Skin epidermis (tissue), 12 donors: ENCODE results near the gene FRMD1.

ENCODE experiments used
- H3K27ac ChIP-seq, 21 experiments: fragments of 200-600 bp; sonication (generic) in 11 of 21; one replicate each; pipeline ENCODE4 v1.5.0; 2020; ENCODE audit warnings: mild to moderate bottlenecking in 3 of 21, inconsistent platforms in 2 of 21, moderate library complexity in 2 of 21
- H3K4me3 ChIP-seq, 7 experiments: fragments of 200-600 bp; sonication (generic) in 2 of 7; one replicate each; pipeline ENCODE4 v1.5.0; 2020; ENCODE audit warnings: inconsistent platforms in 2 of 7, mild to moderate bottlenecking in 2 of 7, moderate library complexity in 1 of 7

Gene FRMD1

GRCh38 chr6:168097621-168098430, 18.8 kb upstream of the FRMD1 start:
- H3K27ac ChIP-seq: no peak overlapping the region
- H3K4me3 ChIP-seq: no peak overlapping the region

DNA sequence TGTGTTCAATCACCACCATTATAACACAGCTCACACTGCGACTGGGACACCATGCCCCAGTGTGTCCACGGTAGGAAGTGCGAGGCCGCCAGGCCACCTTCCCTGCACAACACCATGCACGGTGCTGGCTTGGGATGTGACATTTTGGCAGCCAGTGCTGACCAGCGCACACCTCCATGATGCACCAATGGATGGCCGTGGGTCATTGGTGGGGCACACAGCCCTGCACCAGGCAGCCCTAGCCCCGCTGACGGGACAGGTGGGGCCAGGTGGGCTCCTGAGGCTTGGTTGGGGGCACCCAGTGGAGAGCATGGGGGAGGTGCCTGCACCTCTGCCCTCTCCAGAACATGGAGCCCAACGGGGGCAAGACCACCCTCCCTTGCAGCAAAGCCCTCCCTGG, 18.2 kb upstream of the FRMD1 start:
- Histone ChIP-seq H3K4me3 (no peak overlapping the region), H3K27ac (no peak overlapping the region)

- Histone ChIP-seq H3K27ac (no peak overlapping the region), H3K4me3 (no peak overlapping the region)
Observed at GRCh38 chr6:168096271-168096764, 17.3 kb upstream of the FRMD1 start.

DNA sequence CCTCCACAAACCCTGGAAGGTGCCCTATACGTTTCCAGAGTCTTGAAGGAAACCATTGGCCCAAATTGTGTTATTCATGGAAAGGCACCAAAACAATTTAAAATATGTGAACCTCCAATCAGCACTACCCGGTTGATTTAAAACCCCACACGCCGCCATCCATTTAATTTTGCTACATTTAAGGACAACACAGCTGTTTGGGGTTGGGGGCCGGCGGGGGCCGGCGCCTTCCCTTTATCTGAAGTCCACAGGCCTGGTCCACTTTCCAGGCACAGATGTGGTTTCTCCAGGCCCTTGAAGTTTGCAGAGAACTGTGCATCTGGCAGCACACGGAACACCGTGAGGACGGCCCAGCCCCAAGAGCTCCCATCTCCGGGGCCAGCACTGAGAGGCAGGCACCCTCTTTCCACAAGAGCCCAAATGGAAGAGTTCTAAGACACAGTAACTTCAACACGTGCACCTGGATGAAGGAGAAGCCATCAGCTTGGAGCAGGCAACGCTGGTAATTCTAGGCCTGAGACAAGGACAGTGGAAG, 16.8 kb upstream of the FRMD1 start:
- H3K4me3 ChIP-seq: no peak overlapping the region

GRCh38 chr6:168095171-168095691, 16.2 kb upstream of the FRMD1 start:
- Histone ChIP-seq H3K4me3 (no peak overlapping the region), H3K27ac (no peak overlapping the region)

More for the DNA sequence above, 16.8 kb upstream of the FRMD1 start:
- H3K27ac ChIP-seq: no peak overlapping the region

- H3K27ac ChIP-seq: no peak overlapping the region
Observed at GRCh38 chr6:168093634-168094033, 14.6 kb upstream of the FRMD1 start.

GRCh38 chr6:168093071-168093505, 14.1 kb upstream of the FRMD1 start:
- no peak overlapping the region for H3K27ac ChIP-seq
- H3K4me3 ChIP-seq: no peak overlapping the region

More at GRCh38 chr6:168093634-168094033, 14.6 kb upstream of the FRMD1 start:
- no peak overlapping the region for H3K4me3 ChIP-seq

DNA sequence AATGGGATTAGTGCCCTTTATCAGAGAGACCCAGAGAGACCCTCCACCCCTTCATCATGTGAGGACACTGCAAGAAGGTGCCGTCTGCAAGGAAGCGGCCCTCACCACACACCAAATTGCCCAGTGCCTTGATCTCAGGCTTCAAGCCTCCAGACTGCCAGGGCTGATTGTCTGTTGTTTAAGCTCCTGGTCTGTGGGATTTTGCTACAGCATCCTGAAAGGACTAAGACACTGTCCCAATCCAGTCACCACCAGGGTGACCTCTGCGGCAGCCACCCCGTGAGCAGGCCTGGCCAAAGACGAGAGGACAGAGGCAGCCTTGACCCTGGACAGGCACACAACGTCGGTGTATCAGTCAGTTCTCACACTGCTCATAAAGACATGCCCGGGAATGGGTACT, 13.5 kb upstream of the FRMD1 start:
- Histone ChIP-seq H3K27ac (no peak overlapping the region), H3K4me3 (no peak overlapping the region)

DNA sequence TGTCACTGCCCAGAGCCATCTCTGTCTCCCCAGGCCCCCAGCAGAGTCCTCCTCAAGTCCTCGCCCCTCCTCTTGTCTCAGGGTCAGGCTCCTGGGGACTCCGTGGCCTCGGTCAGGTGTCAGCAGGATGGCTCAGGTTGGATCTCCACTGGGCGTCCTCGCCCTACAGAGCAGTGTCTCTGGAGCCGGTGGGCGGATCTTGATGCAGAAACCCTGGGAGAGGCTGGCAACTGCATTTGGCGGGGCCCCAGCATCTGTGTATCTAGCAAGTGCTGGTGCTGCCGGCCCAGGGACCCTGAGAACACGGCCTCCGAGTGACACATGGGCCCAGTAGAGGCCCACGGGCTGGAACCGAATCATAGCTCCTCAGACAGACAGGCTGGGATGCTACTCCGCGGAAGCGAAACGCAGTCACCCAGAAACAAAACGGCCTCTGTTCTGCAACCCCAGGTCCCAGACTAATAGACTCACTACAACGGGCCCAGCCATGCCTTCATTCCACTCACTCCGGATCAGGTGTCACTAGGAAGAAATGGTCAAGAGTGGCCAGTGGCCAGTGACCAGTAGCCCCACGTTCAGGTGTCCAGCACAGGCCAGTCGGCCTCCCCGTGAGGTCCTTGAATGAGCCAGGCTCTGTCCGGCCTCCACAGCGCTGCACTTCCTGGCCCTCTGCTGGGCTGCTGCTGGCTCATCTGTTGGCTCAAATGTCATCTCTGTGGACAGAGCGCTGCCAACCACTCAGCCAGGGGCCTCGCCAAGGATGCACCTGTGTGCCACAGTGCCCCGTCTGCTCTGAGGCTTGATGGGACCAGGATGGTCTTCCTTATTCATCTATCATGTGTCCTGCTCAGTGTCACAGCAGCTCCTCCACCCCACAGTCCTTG, 12.6 kb upstream of the FRMD1 start:
- Histone ChIP-seq H3K27ac (no peak overlapping the region), H3K4me3 (no peak overlapping the region)

- no peak overlapping the region for H3K27ac ChIP-seq
Observed at GRCh38 chr6:168090706-168091105, 11.7 kb upstream of the FRMD1 start.

DNA sequence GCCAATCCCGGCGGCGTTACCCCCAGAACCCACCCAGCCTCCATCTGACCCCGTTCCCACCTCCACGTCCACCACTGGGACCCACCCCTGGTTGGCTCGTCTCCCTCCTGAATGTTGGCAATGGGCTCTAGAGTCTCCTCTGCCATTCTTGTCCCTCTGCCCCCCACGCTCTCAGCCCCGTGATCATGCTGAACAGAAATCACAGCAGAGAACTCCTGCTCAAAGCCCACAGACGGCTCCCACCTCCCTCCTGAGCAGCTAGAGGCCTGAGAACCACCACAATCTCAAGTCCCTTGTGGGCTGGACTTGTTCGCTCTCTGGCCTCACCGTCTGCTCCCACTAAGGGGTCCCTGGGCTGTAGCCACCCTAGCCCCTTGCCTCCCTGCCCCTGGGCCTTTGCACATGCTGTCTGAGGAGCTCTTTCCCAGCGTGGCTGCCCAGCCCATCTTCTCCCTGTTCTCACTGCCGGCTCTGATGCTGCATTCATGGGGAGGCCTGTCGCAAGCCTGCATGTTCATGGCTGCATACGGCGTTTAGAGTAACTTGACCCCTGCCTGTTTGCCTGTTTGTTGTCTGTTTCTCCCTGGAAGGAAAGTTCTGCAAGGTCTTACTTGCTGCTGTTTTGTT, 11.2 kb upstream of the FRMD1 start:
- Histone ChIP-seq H3K4me3 (no peak overlapping the region), H3K27ac (no peak overlapping the region)

More at GRCh38 chr6:168090706-168091105, 11.7 kb upstream of the FRMD1 start:
- no peak overlapping the region for H3K4me3 ChIP-seq

DNA sequence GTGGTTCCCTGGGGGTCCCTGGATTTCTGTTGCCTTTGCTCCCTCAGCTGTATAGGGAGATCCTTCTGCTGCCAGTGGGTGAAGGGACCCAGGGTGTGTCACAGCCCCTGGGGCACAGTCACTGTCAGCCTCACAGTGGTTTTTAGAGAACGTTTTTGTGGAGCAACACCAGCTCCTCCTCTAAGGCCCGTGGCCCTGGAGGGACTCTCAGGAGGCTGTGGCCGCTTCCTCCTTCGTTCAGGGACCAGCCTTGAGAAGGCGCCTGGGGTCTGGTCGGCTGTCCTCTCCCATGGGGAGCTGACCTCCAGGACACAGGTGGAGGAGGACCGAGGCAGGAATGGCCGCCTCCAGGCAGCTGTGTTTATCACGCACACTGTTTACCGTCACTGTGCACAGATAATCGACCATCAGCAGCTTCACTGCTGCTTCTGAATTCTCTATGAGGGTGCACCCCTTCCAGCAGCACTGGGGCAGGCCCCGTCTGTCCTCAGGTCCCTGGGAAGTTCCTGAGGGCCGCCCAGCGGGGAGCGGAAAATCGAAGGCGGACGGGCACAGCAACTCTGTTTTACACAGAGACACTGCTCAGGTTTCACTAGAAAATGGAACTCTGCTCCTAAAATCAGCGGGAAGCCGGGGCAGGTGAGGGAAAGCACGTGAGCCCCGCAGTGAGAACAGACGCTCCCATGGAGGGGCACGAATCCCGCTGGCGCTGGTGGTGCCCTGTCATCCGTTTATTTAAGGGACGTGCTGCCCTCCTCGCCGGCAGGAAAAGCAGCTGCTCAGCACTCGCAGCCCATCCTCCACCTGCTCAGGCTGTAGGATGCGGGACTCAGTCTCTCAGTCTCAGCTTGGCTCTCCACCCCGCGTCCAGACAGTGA, 10.4 kb upstream of the FRMD1 start:
- Histone ChIP-seq H3K27ac (no peak overlapping the region), H3K4me3 (no peak overlapping the region)

DNA sequence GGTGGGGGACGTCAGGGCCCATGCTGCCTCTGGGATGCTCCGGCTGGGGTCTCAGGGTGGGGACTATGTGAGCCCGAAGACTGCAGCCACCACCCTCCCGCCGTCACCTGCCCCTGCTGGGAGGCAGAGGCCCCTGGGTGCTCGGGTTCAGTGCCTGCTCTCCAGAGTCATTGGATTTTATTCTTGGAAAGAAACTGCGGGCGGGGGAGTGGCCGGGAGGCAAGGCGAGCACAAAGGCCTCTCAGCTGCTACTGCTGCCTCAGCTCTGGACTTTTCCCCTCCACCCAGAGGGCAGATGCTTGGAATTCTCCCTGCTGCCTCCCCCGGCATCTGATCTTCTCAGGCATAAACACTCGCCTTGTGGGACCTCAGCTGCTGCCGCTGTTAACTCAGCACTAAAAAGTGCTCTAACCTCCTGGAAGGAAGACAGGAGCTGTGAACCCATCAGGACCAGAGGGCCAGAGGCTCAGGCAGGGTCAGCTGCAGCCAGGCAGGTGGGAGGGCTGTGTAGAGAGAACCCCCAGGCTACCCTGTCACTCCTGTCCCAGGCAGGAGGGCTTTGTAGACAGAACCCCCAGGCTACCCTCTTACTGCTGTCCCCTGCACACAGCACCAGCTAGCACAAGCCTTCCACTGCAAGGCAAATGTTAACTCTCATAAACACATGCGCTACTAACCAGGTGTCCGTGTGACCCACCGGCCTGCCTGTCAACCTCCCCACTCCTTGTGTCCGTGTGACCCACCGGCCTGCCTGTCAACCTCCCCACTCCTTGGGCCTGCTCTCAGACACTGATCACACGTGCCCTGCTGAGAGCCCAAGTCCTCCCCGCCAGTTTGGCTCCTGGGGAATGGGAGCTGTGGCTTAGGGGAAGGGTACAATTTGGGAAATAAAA, 9.4 kb upstream of the FRMD1 start:
- Histone ChIP-seq H3K27ac (no peak overlapping the region), H3K4me3 (no peak overlapping the region)

GRCh38 chr6:168087436-168088160, 8.6 kb upstream of the FRMD1 start:
- no peak overlapping the region for H3K27ac ChIP-seq
- H3K4me3 ChIP-seq: no peak overlapping the region

- Histone ChIP-seq H3K4me3 (no peak overlapping the region), H3K27ac (no peak overlapping the region)
Observed at GRCh38 chr6:168086616-168087015, 7.6 kb upstream of the FRMD1 start.

DNA sequence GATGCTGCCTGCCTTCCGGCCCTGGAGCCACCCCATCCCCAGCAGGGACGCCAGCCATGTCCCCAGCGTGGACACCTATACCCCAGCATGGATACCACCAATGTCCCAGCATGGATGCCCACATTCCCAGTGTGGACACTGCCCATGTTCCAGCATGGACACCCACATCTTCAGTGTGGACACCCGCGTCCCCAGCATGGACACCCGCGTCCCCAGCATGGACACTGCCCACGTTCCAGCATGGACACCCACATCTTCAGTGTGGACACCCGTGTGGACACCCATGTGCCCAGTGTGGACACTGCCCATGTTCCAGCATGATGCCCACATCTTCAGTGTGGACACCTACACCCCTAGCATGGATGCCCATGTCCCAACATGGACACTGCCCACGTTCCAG, 7.1 kb upstream of the FRMD1 start:
- Histone ChIP-seq H3K4me3 (no peak overlapping the region), H3K27ac (no peak overlapping the region)
